Endothelial cell of umbilical vein (primary cell): Measurements from ENCODE around the gene EXOC5. TPM values are rescaled to one million over a fixed set of nuclear protein-coding genes. Genes with fewer than 3 reads are reported as not detected.
A peak's percentile ranks its signal among the peaks of the same experiment; 100 is the strongest.

Experiments
- Bru-seq: library from RNA; stranded (reverse); fragments of 400-500 nt; gene quantifications from one replicate; lab custom pipeline; 2021; lab: Mats Ljungman, UMichigan
- BruChase-seq, 2 experiments: library from RNA; stranded (reverse); fragments of 400-500 nt; gene quantifications; one replicate each; lab custom pipeline; 2021; lab: Mats Ljungman, UMichigan
- BruUV-seq: library from RNA; stranded (reverse); fragments of 400-500 nt; replicated peaks from 2 replicates; lab custom pipeline; 2021; lab: Mats Ljungman, UMichigan
- CTCF ChIA-PET: fragments of 300-600, 350-600 bp; sonication (Branson Sonifier 250); formaldehyde crosslinking; loops from one replicate; lab custom pipeline; 2021; ENCODE audit warnings: antibody characterized with exemption, inconsistent platforms; lab: Charles Lee
- POLR2A ChIA-PET: fragments of 300-600, 350-600 bp; sonication (Branson Sonifier 250); formaldehyde crosslinking; loops from one replicate; lab custom pipeline; 2021; ENCODE audit warnings: antibody characterized with exemption, inconsistent platforms; lab: Charles Lee
- DNase-seq: peaks from one replicate; pipeline ENCODE4 v3.0.0-alpha.2; 2011; ENCODE audit warnings: low read depth, low spot score
- FAIRE-seq: peaks from 2 replicates; lab custom pipeline; 2011; peaks lifted over from hg19 to GRCh38; lab: Jason Lieb, UNC
- H2AFZ ChIP-seq: 2 replicates; pipeline ENCODE4 v1.6.0; 2012; ENCODE audit warnings: low read depth, low read length, control low read depth, inconsistent platforms
- H3K27ac ChIP-seq: 2 replicates; pipeline ENCODE4 v1.5.1; 2011; ENCODE audit warnings: low read depth, mild to moderate bottlenecking, control low read depth, low read length, moderate library complexity; ENCODE audit not compliant: insufficient read depth
- H3K27me3 ChIP-seq, 2 experiments: 2 replicates each; pipeline versions ENCODE4 v1.6.0 to v1.6.1; 2011; ENCODE audit warnings: low read length in 2 of 2, mixed read lengths in 1 of 2; ENCODE audit not compliant: control insufficient read depth in 2 of 2, insufficient read depth in 2 of 2
- H3K36me3 ChIP-seq, 2 experiments: 2 replicates in 1 of 2; 3 replicates in 1 of 2; pipeline ENCODE4 v1.5.1; 2011; ENCODE audit warnings: low read length in 2 of 2, mild to moderate bottlenecking in 1 of 2, moderate library complexity in 1 of 2; ENCODE audit not compliant: control insufficient read depth in 2 of 2, insufficient read depth in 2 of 2; ENCODE audit errors: extremely low read depth in 1 of 2
- H3K4me1 ChIP-seq: 3 replicates; pipeline ENCODE4 v1.5.1; 2011; ENCODE audit warnings: mild to moderate bottlenecking, low read length; ENCODE audit not compliant: control insufficient read depth, insufficient read depth; ENCODE audit errors: extremely low read depth
- H3K4me2 ChIP-seq: 2 replicates; pipeline ENCODE4 v1.6.1; 2011; ENCODE audit warnings: low read length, control low read depth, mixed read lengths; ENCODE audit not compliant: insufficient read depth
- H3K4me3 ChIP-seq, 3 experiments: fragments of 200-600 bp in 1 of 3; sonication (generic), shearing (Covaris generic) in 1 of 3; replicated peaks in 1 of 3; 2 replicates each; pipeline ENCODE4 v1.5.1; 2011 to 2016; ENCODE audit warnings: control low read depth in 3 of 3, low read length in 3 of 3, mild to moderate bottlenecking in 2 of 3, inconsistent platforms in 1 of 3, low read depth in 1 of 3, moderate library complexity in 1 of 3; ENCODE audit not compliant: insufficient read depth in 1 of 3
- H3K79me2 ChIP-seq: 2 replicates; pipeline ENCODE4 v1.6.0; 2012; ENCODE audit warnings: low read length, inconsistent platforms; ENCODE audit not compliant: control insufficient read depth, insufficient read depth
- H3K9ac ChIP-seq: replicated peaks from 2 replicates; pipeline ENCODE3; 2011; ENCODE audit warnings: low read length, control low read depth; ENCODE audit not compliant: insufficient read depth; ENCODE audit errors: extremely low read depth
- H3K9me1 ChIP-seq: replicated peaks from 3 replicates; pipeline ENCODE4 v1.6.0; 2011; ENCODE audit warnings: mild to moderate bottlenecking, low read length; ENCODE audit not compliant: control insufficient read depth, insufficient read depth; ENCODE audit errors: extremely low read depth
- H3K9me3 ChIP-seq: replicated peaks from 2 replicates; pipeline ENCODE4 v1.5.1; 2012; ENCODE audit warnings: low read length, inconsistent platforms; ENCODE audit not compliant: control insufficient read depth, insufficient read depth
- H4K20me1 ChIP-seq: replicated peaks from 2 replicates; pipeline ENCODE3; 2011; ENCODE audit warnings: mild to moderate bottlenecking, low read length; ENCODE audit not compliant: control insufficient read depth, insufficient read depth; ENCODE audit errors: extremely low read depth
- EZH2 ChIP-seq: IDR thresholded peaks from 2 replicates; pipeline ENCODE4 v1.6.1; 2012; ENCODE audit warnings: borderline replicate concordance, low read depth, mild to moderate bottlenecking, moderate library complexity, low read length, inconsistent platforms; ENCODE audit not compliant: severe bottlenecking
- FOS ChIP-seq: IDR thresholded peaks from 2 replicates; pipeline ENCODE4 v1.6.1; 2011; ENCODE audit warnings: mild to moderate bottlenecking, low read length, moderate library complexity, borderline replicate concordance; ENCODE audit not compliant: insufficient read depth
- MYC ChIP-seq: IDR thresholded peaks from one replicate; pipeline ENCODE4 v1.6.1; 2011; ENCODE audit warnings: mild to moderate bottlenecking, low read depth, low read length
- POLR2A ChIP-seq: IDR thresholded peaks from 2 replicates; pipeline ENCODE4 v1.6.1; 2012; ENCODE audit warnings: low read depth, mild to moderate bottlenecking, control low read depth, low read length
- POLR2AphosphoS5 ChIP-seq: IDR thresholded peaks from 2 replicates; pipeline ENCODE4 v1.6.1; 2012; ENCODE audit warnings: low read depth, mild to moderate bottlenecking, control low read depth, low read length, moderate library complexity; ENCODE audit not compliant: insufficient read depth
- dilution Hi-C: fragments of 300-500 bp; cut with MboI; formaldehyde crosslinking; loops from one replicate; pipeline ENCODE4 v1.15.0; 2019; ENCODE audit warnings: low sequenced_read_pairs; ENCODE audit not compliant: extremely low pct_ligation_motif_present
- intact Hi-C: fragments of 100-400 bp; cut with micrococcal nuclease; formaldehyde crosslinking; loops from one replicate; pipeline ENCODE4 v1.10.0; 2022
- long read RNA-seq: library from polyadenylated mRNA; stranded (forward); transcript quantifications from one replicate; pipeline ENCODE4 v2.0.0, GENCODE V29; 2021
- polyA minus RNA-seq, 3 experiments: library from RNA; depleted of rRNA, polyadenylated mRNA; stranded (reverse); fragments of >200 nt; gene quantifications; 1 replicate in 1 of 3; 2 replicates in 2 of 3; pipeline ENCODE4 v1.2.3, GENCODE V29; 2011
- polyA plus RNA-seq, 4 experiments: library from polyadenylated mRNA; depleted of rRNA in 3 of 4; stranded (reverse) in 3 of 4; unstranded in 1 of 4; fragments of >200 nt; gene quantifications; 2 replicates each; pipeline versions ENCODE4 v1.2.1 to v1.2.3, GENCODE V29; 2011 to 2012; ENCODE audit warnings: missing spikeins in 1 of 4
- total RNA-seq: library from RNA; stranded (reverse); gene quantifications from 2 replicates; pipeline ENCODE4 v1.2.3, GENCODE V29; 2021

Gene EXOC5, protein sequence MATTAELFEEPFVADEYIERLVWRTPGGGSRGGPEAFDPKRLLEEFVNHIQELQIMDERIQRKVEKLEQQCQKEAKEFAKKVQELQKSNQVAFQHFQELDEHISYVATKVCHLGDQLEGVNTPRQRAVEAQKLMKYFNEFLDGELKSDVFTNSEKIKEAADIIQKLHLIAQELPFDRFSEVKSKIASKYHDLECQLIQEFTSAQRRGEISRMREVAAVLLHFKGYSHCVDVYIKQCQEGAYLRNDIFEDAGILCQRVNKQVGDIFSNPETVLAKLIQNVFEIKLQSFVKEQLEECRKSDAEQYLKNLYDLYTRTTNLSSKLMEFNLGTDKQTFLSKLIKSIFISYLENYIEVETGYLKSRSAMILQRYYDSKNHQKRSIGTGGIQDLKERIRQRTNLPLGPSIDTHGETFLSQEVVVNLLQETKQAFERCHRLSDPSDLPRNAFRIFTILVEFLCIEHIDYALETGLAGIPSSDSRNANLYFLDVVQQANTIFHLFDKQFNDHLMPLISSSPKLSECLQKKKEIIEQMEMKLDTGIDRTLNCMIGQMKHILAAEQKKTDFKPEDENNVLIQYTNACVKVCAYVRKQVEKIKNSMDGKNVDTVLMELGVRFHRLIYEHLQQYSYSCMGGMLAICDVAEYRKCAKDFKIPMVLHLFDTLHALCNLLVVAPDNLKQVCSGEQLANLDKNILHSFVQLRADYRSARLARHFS
- total RNA-seq (95.0 and 104 TPM in 2 replicates), polyA plus RNA-seq (17.4 and 23.9 TPM in 2 replicates), polyA minus RNA-seq (31.6 and 40.6 TPM in 2 replicates), Bru-seq, nascent RNA (percentile 94 among the genes with signal in this experiment), BruChase-seq, experiment 1, labeled RNA remaining after a 6-hour chase (percentile 95 among the genes with signal in this experiment), BruChase-seq, experiment 2, labeled RNA remaining after a 2-hour chase (percentile 94 among the genes with signal in this experiment)
- polyA plus RNA-seq (2011; cell fraction: cytosol; rRNA removed), result 23.3 and 24.1 TPM in 2 replicates
- polyA plus RNA-seq (2011; cell fraction: nucleus; rRNA removed), result 28.2 and 34.6 TPM in 2 replicates
- polyA plus RNA-seq (2012), result 43.2 and 65.7 TPM in 2 replicates
- polyA minus RNA-seq (2011; cell fraction: cytosol; rRNA and poly(A)+ RNA removed), result 24.9 TPM
- 40.5 and 56.0 TPM in 2 replicates for polyA minus RNA-seq (2011; cell fraction: nucleus; rRNA and poly(A)+ RNA removed)
- long read RNA-seq, full-length matches to known transcripts, result 120 of 158 reads
- long read RNA-seq, partial matches to known transcripts, result 9 of 158 reads
- long read RNA-seq, other reads (novel, unspliced or antisense), result 29 of 158 reads

DNA sequence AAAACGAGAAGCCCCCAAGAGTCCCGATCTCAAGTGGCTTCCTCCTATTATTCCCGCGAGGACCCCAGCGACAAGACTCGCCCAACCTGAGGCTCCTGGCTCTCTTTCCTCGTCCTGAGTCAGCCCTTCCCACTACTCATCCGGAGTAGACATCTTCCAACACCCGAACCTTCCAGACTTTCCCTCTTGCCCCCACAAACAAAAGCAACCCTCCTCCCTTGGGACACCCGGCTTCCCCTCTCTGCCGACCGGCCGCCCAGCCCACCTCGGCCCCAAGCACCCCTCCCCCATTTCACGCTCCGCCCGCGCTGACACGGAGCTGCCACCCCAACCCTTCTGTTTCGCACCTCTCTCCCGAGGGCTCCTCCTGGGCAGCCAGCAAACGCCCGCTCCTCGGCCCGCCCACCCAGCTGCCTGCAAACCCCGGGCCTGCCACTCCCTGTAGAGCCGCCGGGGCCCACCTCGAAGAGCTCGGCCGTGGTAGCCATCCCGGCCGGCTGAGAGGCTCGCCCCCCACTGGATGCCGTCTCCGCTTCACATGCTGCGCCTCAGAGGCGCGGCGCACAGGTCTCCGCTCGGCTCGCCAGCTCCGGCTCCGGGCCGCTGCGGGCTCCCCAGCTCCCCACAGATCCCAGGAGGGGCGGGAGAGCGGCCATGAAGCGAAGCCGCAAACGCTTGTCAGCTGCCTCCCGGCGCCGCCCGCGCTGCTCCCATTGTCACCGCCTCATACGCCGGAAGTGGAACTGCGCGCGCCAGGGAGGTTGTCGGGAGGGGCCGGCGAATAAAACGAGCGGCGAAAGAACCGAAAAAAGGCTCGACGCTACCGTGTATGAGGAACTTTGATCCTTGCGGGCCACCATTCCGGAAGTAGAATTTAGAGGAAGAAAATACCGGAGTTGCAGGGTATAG is at the start of gene EXOC5, which contains the start of gene AP5M1:
Gene EXOC5, minus strand, starts transcription at position 745 of the 909 bp plus-strand sequence. Its CDS starts 257 bp downstream, at position 488.
Gene AP5M1, plus strand, starts transcription at position 811 of the 909 bp plus-strand sequence. CDS start 344 bp downstream, outside the sequence.
- peaks cover 86% of the 10 kb centered on the region for H3K79me2 ChIP-seq
- no peaks in the 10 kb centered on the region for H3K9me3 ChIP-seq
- peak within 1 kb of the TSS; percentile 99 for H3K4me2 ChIP-seq
- no peaks in the 10 kb centered on the region for H3K36me3 ChIP-seq
- ChIA-PET POLR2A (interaction anchor here (1.3 to 1.8 kb wide), 2 partner anchors 95 to 122 kb away, joined by 3 to 8 read pairs; partner anchors contain the start of gene NAA30), CTCF (interaction anchor here (0.9 to 1.8 kb wide), 9 partner anchors 17 to 778 kb away, joined by 3 to 5 read pairs (median 3); no protein-coding TSS in a partner anchor)
- no TSS peak for BruUV-seq
- peak within 1 kb of the TSS; percentile 95 for H3K27ac ChIP-seq
- peak; percentile 90 for DNase-seq
- TF ChIP-seq FOS (no peak), EZH2 (no peak), POLR2AphosphoS5 (peak; percentile 67), MYC (peak; percentile 28), POLR2A (peak; percentile 10)
- dilution Hi-C loops, result no loop called here
- peak; percentile 61 for FAIRE-seq
- peak within 1 kb of the TSS; percentile 99 for H3K9ac ChIP-seq
- H3K4me1 ChIP-seq, result peaks cover 26% of the 10 kb centered on the region
- no peaks in the 10 kb centered on the region for H3K27me3 ChIP-seq
- peak within 1 kb of the TSS; percentile 89 for H2AFZ ChIP-seq
- intact Hi-C loops, result loop anchor here (1.0 to 5.0 kb wide), 6 partner anchors 46 to 1159 kb away; partner anchors contain the start of genes KIAA0586, NAA30, PSMA3 and TIMM9
- H4K20me1 ChIP-seq, result peaks cover 3% of the 10 kb centered on the region
- no peaks in the 10 kb centered on the region for H3K9me1 ChIP-seq
- H3K4me3 ChIP-seq, result peak within 1 kb of the TSS; percentile 79 to 98 (median 79)
